Bladder microvascular endothelial cell (primary cell): Measurements from ENCODE around the gene HSPA1B. TPM values are rescaled to one million over a fixed set of nuclear protein-coding genes. Genes with fewer than 3 reads are reported as not detected.

Experiments used
- total RNA-seq: library from RNA; depleted of rRNA; stranded (reverse); fragments of >200 nt; gene quantifications from 2 replicates; pipeline ENCODE4 v1.2.3, GENCODE V29; 2014

HSPA1B gene
- total RNA-seq, result 64.1 and 91.7 TPM in 2 replicates

GRCh38 chr6:31827286-31828079, at the start of gene HSPA1B:
Gene HSPA1B (plus strand): TSS chr6:31827738. CDS start chr6:31827951, 213 bp downstream.

GRCh38 chr6:31795616-31796298, 31.8 kb upstream of the HSPA1B start, which contains the start of gene VARS1:
Gene VARS1 (minus strand): TSS chr6:31795752. CDS start chr6:31795217, 535 bp downstream.

GRCh38 chr6:31806470-31807272, 20.9 kb upstream of the HSPA1B start, which contains the start of gene LSM2:
Gene LSM2 (minus strand): TSS chr6:31806966. CDS start chr6:31806757, 209 bp downstream.

GRCh38 chr6:31815025-31815838, 12.3 kb upstream of the HSPA1B start, which contains the start of the genes HSPA1A and HSPA1L:
Gene HSPA1A (plus strand): TSS chr6:31815543. CDS start chr6:31815757, 214 bp downstream.
Gene HSPA1L (minus strand): TSS chr6:31815283. CDS start chr6:31811972, 3,311 bp downstream.

GRCh38 chr6:31862344-31863235, 35.1 kb downstream of the HSPA1B start, which contains the start of gene NEU1:
Gene NEU1 (minus strand): TSS chr6:31862821. CDS start chr6:31862776, 45 bp downstream.

GRCh38 chr6:31878726-31879125, 51.2 kb downstream of the HSPA1B start, which contains the start of gene SLC44A4:
Gene SLC44A4 (minus strand): TSS chr6:31878997. CDS start chr6:31878980, 17 bp downstream.

Other genes with a start within 250 kb of the HSPA1B start
- 4.9 and 39.7 TPM in 2 replicates for gene LTB, start 245.3 kb upstream of the HSPA1B start, total RNA-seq
- gene LST1, start 241.5 kb upstream of the HSPA1B start, total RNA-seq, result 0.32 and 0.57 TPM in 2 replicates
- not detected in 2 replicates for gene NCR3, start 234.7 kb upstream of the HSPA1B start, total RNA-seq
- not detected in 2 replicates for gene AIF1, start 212.5 kb upstream of the HSPA1B start, total RNA-seq
- 21.0 and 56.6 TPM in 2 replicates for gene PRRC2A, start 207.0 kb upstream of the HSPA1B start, total RNA-seq
- 83.2 and 204 TPM in 2 replicates for gene BAG6, start 175.1 kb upstream of the HSPA1B start, total RNA-seq
- gene APOM, start 171.8 kb upstream of the HSPA1B start, total RNA-seq, result 0.16 and 0.25 TPM in 2 replicates
- gene C6orf47, start 167.0 kb upstream of the HSPA1B start, total RNA-seq, result 18.5 and 21.6 TPM in 2 replicates
- gene GPANK1, start 162.7 kb upstream of the HSPA1B start, total RNA-seq, result 11.8 and 12.3 TPM in 2 replicates
- gene CSNK2B, start 161.7 kb upstream of the HSPA1B start, total RNA-seq, result 77.5 and 79.2 TPM in 2 replicates
- gene LY6G5B, start 157.8 kb upstream of the HSPA1B start, total RNA-seq, result 1.1 and 5.3 TPM in 2 replicates
- gene LY6G5C, start 146.7 kb upstream of the HSPA1B start, total RNA-seq, result 1.8 and 2.1 TPM in 2 replicates
- 48.6 and 84.4 TPM in 2 replicates for gene ABHD16A, start 124.4 kb upstream of the HSPA1B start, total RNA-seq
- not detected in 2 replicates for gene LY6G6F, start 120.9 kb upstream of the HSPA1B start, total RNA-seq
- not detected in 2 replicates for gene LY6G6D, start 112.4 kb upstream of the HSPA1B start, total RNA-seq
- not detected in 2 replicates for gene LY6G6C, start 106.0 kb upstream of the HSPA1B start, total RNA-seq
- gene MPIG6B, start 104.4 kb upstream of the HSPA1B start, total RNA-seq, result not detected in 2 replicates
- 86.0 and 129 TPM in 2 replicates for gene DDAH2, start 98.4 kb upstream of the HSPA1B start, total RNA-seq
- 347 and 730 TPM in 2 replicates for gene CLIC1, start 91.2 kb upstream of the HSPA1B start, total RNA-seq
- gene MSH5, start 87.7 kb upstream of the HSPA1B start, total RNA-seq, result 4.9 and 5.8 TPM in 2 replicates
- gene SAPCD1, start 65.1 kb upstream of the HSPA1B start, total RNA-seq, result 1.3 and 2.9 TPM in 2 replicates
- 0.32 and 0.38 TPM in 2 replicates for gene VWA7, start 50.4 kb upstream of the HSPA1B start, total RNA-seq
- gene VARS1, start 32.0 kb upstream of the HSPA1B start, total RNA-seq, result 40.8 and 104 TPM in 2 replicates
- gene LSM2, start 20.8 kb upstream of the HSPA1B start, total RNA-seq, result 24.1 and 37.2 TPM in 2 replicates
- 0.81 and 1.8 TPM in 2 replicates for gene HSPA1L, start 12.5 kb upstream of the HSPA1B start, total RNA-seq
- 98.4 and 221 TPM in 2 replicates for gene HSPA1A, start 12.2 kb upstream of the HSPA1B start, total RNA-seq
- 52.0 and 59.4 TPM in 2 replicates for gene NEU1, start 35.1 kb downstream of the HSPA1B start, total RNA-seq
- 0.06 and 0.49 TPM in 2 replicates for gene SLC44A4, start 51.3 kb downstream of the HSPA1B start, total RNA-seq
- 28.7 and 52.4 TPM in 2 replicates for gene EHMT2, start 70.0 kb downstream of the HSPA1B start, total RNA-seq
- gene ZBTB12, start 74.3 kb downstream of the HSPA1B start, total RNA-seq, result 1.1 and 5.7 TPM in 2 replicates
- gene C2, start 100.0 kb downstream of the HSPA1B start, total RNA-seq, result not detected in 2 replicates
- gene CFB, start 118.4 kb downstream of the HSPA1B start, total RNA-seq, result 0.97 and 2.5 TPM in 2 replicates
- 76.4 and 90.9 TPM in 2 replicates for gene NELFE, start 131.2 kb downstream of the HSPA1B start, total RNA-seq
- gene SKIC2, start 131.4 kb downstream of the HSPA1B start, total RNA-seq, result 32.7 and 40.9 TPM in 2 replicates
- gene DXO, start 144.4 kb downstream of the HSPA1B start, total RNA-seq, result 7.3 and 11.4 TPM in 2 replicates
- gene C4A, start 154.3 kb downstream of the HSPA1B start, total RNA-seq, result 1.5 and 3.1 TPM in 2 replicates
- 0.97 and 2.5 TPM in 2 replicates for gene C4B, start 187.1 kb downstream of the HSPA1B start, total RNA-seq
- not detected in 2 replicates for gene CYP21A2, start 210.7 kb downstream of the HSPA1B start, total RNA-seq